ENCODE data around the gene ST14.

GRCh38 chr11:130121445-130121978 lies 38.1 kb upstream of the ST14 start:
- TF ChIP-seq CTCF (conservative IDR thresholded peaks at IDR 0.05) (no peak), ZFX (IDR thresholded peaks at IDR 0.05) (no peak)
